B cell (primary cell): Measurements from ENCODE around the gene C19orf81. TPM values are rescaled to one million over a fixed set of nuclear protein-coding genes. Genes with fewer than 3 reads are reported as not detected.
A peak's percentile ranks its signal among the peaks of the same experiment; 100 is the strongest.

Source experiments
- ATAC-seq: fragments of 200-7000 bp; cut with Tn5 transposase; one replicate; pipeline ENCODE4 v1.10.0; 2021; ENCODE audit warnings: low read depth, mild to moderate bottlenecking, moderate number of reproducible peaks, moderate library complexity
- CTCF ChIA-PET: fragments of 350-600 bp; sonication (Branson Sonifier 250); formaldehyde crosslinking; loops from one replicate; lab custom pipeline; 2021; ENCODE audit warnings: antibody characterized with exemption, inconsistent platforms; lab: Charles Lee
- POLR2A ChIA-PET: fragments of 350-600 bp; sonication (Branson Sonifier 250); formaldehyde crosslinking; loops from one replicate; lab custom pipeline; 2021; ENCODE audit warnings: antibody characterized with exemption; lab: Charles Lee
- DNase-seq: peaks from one replicate; pipeline ENCODE4 v3.0.0; 2013
- H2AFZ ChIP-seq: 2 replicates; pipeline ENCODE4 v1.6.1; 2012; ENCODE audit warnings: mild to moderate bottlenecking, low read depth, low read length; ENCODE audit not compliant: insufficient read depth, poor library complexity, severe bottlenecking
- H3K27ac ChIP-seq, 2 donors: 1 replicate in 1 of 2; 2 replicates in 1 of 2; pipeline ENCODE4 v1.5.1; 2012 to 2013; ENCODE audit warnings: low read length in 2 of 2, mild to moderate bottlenecking in 2 of 2, moderate library complexity in 1 of 2
- H3K27me3 ChIP-seq, 4 experiments: fragments of 200-600 bp in 1 of 4; sonication (generic) in 1 of 4; replicated peaks in 1 of 4; 1 replicate in 2 of 4; 2 replicates in 2 of 4; pipeline versions ENCODE4 v1.6.1 to v1.7.0; 2013 to 2016; ENCODE audit warnings: low read length in 3 of 4, mild to moderate bottlenecking in 2 of 4, mixed read lengths in 1 of 4, moderate library complexity in 1 of 4; ENCODE audit not compliant: insufficient read depth in 4 of 4, control insufficient read depth in 3 of 4; ENCODE audit errors: control extremely low read depth in 1 of 4
- H3K36me3 ChIP-seq, 2 experiments: replicated peaks in 1 of 2; 1 replicate in 1 of 2; 2 replicates in 1 of 2; pipeline versions ENCODE4 v1.6.1 to v1.7.1; 2013; ENCODE audit warnings: low read length in 1 of 2; ENCODE audit not compliant: insufficient read depth in 2 of 2, control insufficient read depth in 1 of 2; ENCODE audit errors: control extremely low read depth in 1 of 2, extremely low read depth in 1 of 2
- H3K4me1 ChIP-seq, 2 donors: fragments of 200-600 bp in 1 of 2; sonication (generic) in 1 of 2; 1 replicate in 1 of 2; 2 replicates in 1 of 2; pipeline versions ENCODE4 v1.5.1 to v1.6.1; 2013 to 2017; ENCODE audit warnings: low read length in 2 of 2; ENCODE audit not compliant: control insufficient read depth in 2 of 2, insufficient read depth in 2 of 2
- H3K4me2 ChIP-seq: replicated peaks from 2 replicates; pipeline ENCODE3; 2012; ENCODE audit warnings: mild to moderate bottlenecking, low read depth, low read length; ENCODE audit not compliant: poor library complexity, severe bottlenecking
- H3K4me3 ChIP-seq, 5 experiments: fragments of 200-600 bp in 1 of 5; sonication (generic) in 1 of 5; 1 replicate in 3 of 5; 2 replicates in 2 of 5; pipeline versions ENCODE4 v1.5.1 to v1.7.0; 2011 to 2016; ENCODE audit warnings: low read length in 4 of 5, mild to moderate bottlenecking in 4 of 5, low read depth in 2 of 5, control low read depth in 1 of 5, moderate library complexity in 1 of 5; ENCODE audit not compliant: insufficient read depth in 1 of 5; ENCODE audit errors: control extremely low read depth in 1 of 5, extremely low read depth in 1 of 5
- H3K79me2 ChIP-seq: fragments of 200-600 bp; sonication (generic); one replicate; pipeline ENCODE4 v1.6.0; 2016; ENCODE audit warnings: low read length; ENCODE audit not compliant: control insufficient read depth, insufficient read depth
- H3K9ac ChIP-seq: fragments of 200-600 bp; sonication (generic); 2 replicates; pipeline ENCODE4 v1.6.1; 2017; ENCODE audit warnings: mild to moderate bottlenecking, low read length, moderate library complexity
- H3K9me3 ChIP-seq, 3 donors: one replicate each; pipeline versions ENCODE4 v1.6.1 to v1.7.1; 2013; ENCODE audit warnings: low read length in 2 of 3; ENCODE audit not compliant: control insufficient read depth in 2 of 3, insufficient read depth in 1 of 3; ENCODE audit errors: control extremely low read depth in 1 of 3
- H4K20me1 ChIP-seq: 2 replicates; pipeline ENCODE4 v1.6.0; 2012; ENCODE audit warnings: mild to moderate bottlenecking, low read length; ENCODE audit not compliant: insufficient read depth, control insufficient read depth, poor library complexity, severe bottlenecking
- H3K27ac Mint-ChIP-seq: one replicate; pipeline ENCODE4 v1.8.0; 2021; ENCODE audit warnings: mixed read lengths
- H3K27me3 Mint-ChIP-seq: one replicate; pipeline ENCODE4 v1.8.0; 2021; ENCODE audit warnings: mixed read lengths
- H3K4me1 Mint-ChIP-seq: one replicate; pipeline ENCODE4 v1.8.0; 2021; ENCODE audit warnings: mixed read lengths
- H3K4me3 Mint-ChIP-seq: one replicate; pipeline ENCODE4 v1.8.0; 2021; ENCODE audit warnings: mixed read lengths
- H3K9me3 Mint-ChIP-seq: one replicate; pipeline ENCODE4 v1.8.0; 2022; ENCODE audit warnings: mixed read lengths; ENCODE audit not compliant: insufficient read depth
- EZH2 ChIP-seq: IDR thresholded peaks from 2 replicates; pipeline ENCODE4 v1.6.1; 2012; ENCODE audit warnings: borderline replicate concordance, low read depth, mild to moderate bottlenecking, moderate library complexity, low read length; ENCODE audit not compliant: insufficient read depth, poor library complexity, severe bottlenecking
- WGBS: methylation state at CpG from one replicate; pipeline ENCODE4 v1.1.5; 2013; ENCODE audit warnings: missing lambda C conversion rate; ENCODE audit not compliant: insufficient coverage; 5-methylcytosine and 5-hydroxymethylcytosine counted together
- intact Hi-C: fragments of 100-400 bp; cut with micrococcal nuclease; formaldehyde crosslinking; loops from one replicate; pipeline ENCODE4 v1.10.0; 2022
- polyA plus RNA-seq: library from polyadenylated mRNA; depleted of rRNA; stranded (reverse); fragments of >200 nt; gene quantifications from 2 replicates; pipeline ENCODE4 v1.2.3, GENCODE V29; 2012
- total RNA-seq, 2 donors: library from RNA; stranded (reverse); fragments of 120-200 nt in 1 of 2; gene quantifications; 1 replicate in 1 of 2; 2 replicates in 1 of 2; pipeline versions ENCODE4 v1.2.3 to v1.2.4, GENCODE V29; 2013 to 2022
- TF ChIP-seq, protein P1 (sequence below): fragments of 200-600 bp; IDR thresholded peaks from one replicate; pipeline ENCODE4 v1.8.0; 2022; ENCODE audit warnings: antibody characterized with exemption, mild to moderate bottlenecking

C19orf81 gene
- total and polyA plus RNA-seq, 2 donors (not counting 1 experiment from before 2014, with no cell fraction given): 0.37 TPM; not detected in 1

DNA sequence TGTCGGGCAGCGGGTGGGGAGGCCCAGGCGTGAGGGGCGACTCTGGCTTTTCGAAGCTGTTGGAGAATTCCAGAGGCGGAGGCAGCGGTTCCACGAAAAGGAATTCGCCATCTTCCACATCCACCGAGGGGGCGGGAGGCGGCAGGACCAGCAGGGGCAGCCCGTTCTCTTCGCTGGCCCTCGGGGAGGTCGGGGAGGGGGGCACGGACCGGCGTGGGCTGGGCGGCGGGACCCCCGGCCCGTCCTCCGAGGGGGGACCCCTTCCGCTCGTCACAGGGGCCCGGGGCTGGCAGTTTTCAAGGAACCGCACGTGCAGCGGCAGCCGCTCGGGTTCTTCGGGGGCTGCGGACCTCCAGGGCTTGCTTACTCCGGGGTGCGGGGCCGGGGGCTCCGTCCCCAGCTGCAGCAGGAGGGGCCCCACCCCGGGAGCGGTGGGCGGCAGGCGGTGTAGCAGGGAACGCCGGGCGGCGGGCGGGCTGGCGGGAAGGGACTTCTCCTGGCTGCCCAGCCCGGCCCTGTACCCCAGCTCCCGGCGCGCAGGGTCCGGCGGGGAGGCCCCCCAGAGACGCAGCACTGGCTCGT, 18.0 kb downstream of the C19orf81 start:
- peaks cover 2% of the 10 kb centered on the region for H3K4me1 Mint-ChIP-seq

DNA sequence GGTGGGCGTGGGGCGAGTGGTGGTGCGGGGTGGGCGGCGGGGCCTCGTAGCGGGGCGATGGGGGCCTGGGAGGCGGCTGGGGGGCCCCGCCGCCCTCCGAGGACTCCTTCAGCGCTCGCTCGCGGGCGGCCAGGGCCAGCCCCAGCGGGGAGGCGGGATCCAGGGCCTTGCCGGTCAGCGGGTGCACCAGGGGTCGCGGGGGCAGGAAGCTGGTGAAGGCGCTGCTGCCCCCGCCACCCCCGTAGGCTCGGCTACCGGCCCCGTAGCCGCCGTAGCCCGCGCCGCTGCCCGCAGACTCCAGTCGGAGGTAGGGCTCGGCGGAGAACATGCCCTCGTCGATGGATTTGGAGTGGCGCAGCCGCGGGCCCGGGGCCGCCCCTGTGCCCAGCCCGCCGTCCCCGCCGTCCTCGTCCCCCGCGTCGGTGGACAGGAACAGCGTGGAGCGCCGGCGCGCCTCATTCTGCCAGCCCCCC, 18.6 kb downstream of the C19orf81 start:
- TF ChIP-seq, protein P1, sequence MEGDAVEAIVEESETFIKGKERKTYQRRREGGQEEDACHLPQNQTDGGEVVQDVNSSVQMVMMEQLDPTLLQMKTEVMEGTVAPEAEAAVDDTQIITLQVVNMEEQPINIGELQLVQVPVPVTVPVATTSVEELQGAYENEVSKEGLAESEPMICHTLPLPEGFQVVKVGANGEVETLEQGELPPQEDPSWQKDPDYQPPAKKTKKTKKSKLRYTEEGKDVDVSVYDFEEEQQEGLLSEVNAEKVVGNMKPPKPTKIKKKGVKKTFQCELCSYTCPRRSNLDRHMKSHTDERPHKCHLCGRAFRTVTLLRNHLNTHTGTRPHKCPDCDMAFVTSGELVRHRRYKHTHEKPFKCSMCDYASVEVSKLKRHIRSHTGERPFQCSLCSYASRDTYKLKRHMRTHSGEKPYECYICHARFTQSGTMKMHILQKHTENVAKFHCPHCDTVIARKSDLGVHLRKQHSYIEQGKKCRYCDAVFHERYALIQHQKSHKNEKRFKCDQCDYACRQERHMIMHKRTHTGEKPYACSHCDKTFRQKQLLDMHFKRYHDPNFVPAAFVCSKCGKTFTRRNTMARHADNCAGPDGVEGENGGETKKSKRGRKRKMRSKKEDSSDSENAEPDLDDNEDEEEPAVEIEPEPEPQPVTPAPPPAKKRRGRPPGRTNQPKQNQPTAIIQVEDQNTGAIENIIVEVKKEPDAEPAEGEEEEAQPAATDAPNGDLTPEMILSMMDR: no peak
- TF ChIP-seq EZH2: peak; percentile 4
- intact Hi-C loops: loop anchor here (2.0 kb wide), 2 partner anchors 115 to 255 kb away; no protein-coding TSS in a partner anchor
- Histone ChIP-seq H3K4me1 (peaks cover 8 to 18% of the 10 kb centered on the region in 2 donors), H3K27ac (no peak overlapping the region), H3K36me3 (no peaks in the 10 kb centered on the region), H3K9ac (no peak overlapping the region), H4K20me1 (no peaks in the 10 kb centered on the region), H3K4me3 (no peak overlapping the region), H3K9me3 (peaks cover 0 to 26% (median 0%) of the 10 kb centered on the region in 3 donors), H3K27me3 (peaks cover 0 to 42% (median 18%) of the 10 kb centered on the region in 4 experiments), H3K4me2 (peak overlapping the region; percentile 59), H3K79me2 (no peaks in the 10 kb centered on the region), H2AFZ (peak overlapping the region; percentile 38)
- POLR2A ChIA-PET: no interaction called here
- Mint-ChIP-seq H3K27me3 (peaks cover 38% of the 10 kb centered on the region), H3K4me1 (peaks cover 2% of the 10 kb centered on the region), H3K9me3 (no peaks in the 10 kb centered on the region), H3K27ac (no peak overlapping the region), H3K4me3 (no peak overlapping the region)
- CTCF ChIA-PET: no interaction called here
- peak; percentile 38 for DNase-seq
- 9% methylated on average over 58 of the region's 58 CpGs for WGBS
- no peak for ATAC-seq

More for the DNA sequence above, 18.0 kb downstream of the C19orf81 start:
- peaks cover 0 to 27% (median 0%) of the 10 kb centered on the region in 3 donors for H3K9me3 ChIP-seq
- no peaks in the 10 kb centered on the region for H4K20me1 ChIP-seq
- H3K27me3 ChIP-seq: peaks cover 0 to 42% (median 18%) of the 10 kb centered on the region in 4 experiments
- peaks cover 35% of the 10 kb centered on the region for H3K27me3 Mint-ChIP-seq
- no peak overlapping the region for H3K4me3 Mint-ChIP-seq
- no peak overlapping the region for H3K9ac ChIP-seq
- H3K27ac ChIP-seq: no peak overlapping the region
- peak overlapping the region; percentile 59 for H3K4me2 ChIP-seq
- peak overlapping the region; percentile 38 for H2AFZ ChIP-seq
- no peak overlapping the region for H3K4me3 ChIP-seq
- 11% methylated on average over 54 of the region's 56 CpGs for WGBS
- H3K36me3 ChIP-seq: no peaks in the 10 kb centered on the region
- no peak for TF ChIP-seq EZH2
- TF ChIP-seq, protein P1: no peak
- peaks cover 8 to 18% of the 10 kb centered on the region in 2 donors for H3K4me1 ChIP-seq
- H3K79me2 ChIP-seq: no peaks in the 10 kb centered on the region
- no peak for ATAC-seq
- H3K27ac Mint-ChIP-seq: no peak overlapping the region
- CTCF ChIA-PET: no interaction called here
- peak; percentile 37 for DNase-seq
- no peaks in the 10 kb centered on the region for H3K9me3 Mint-ChIP-seq
- intact Hi-C loops: no loop called here
- POLR2A ChIA-PET: no interaction called here
